Smooth muscle cell (in vitro differentiated cells): ENCODE measurements around the gene ADAM20. TPM values are rescaled to one million over a fixed set of nuclear protein-coding genes. Genes with fewer than 3 reads are reported as not detected.

Source experiments
- DNase-seq: peaks from one replicate; lab custom pipeline; 2025; ENCODE audit not compliant: unreplicated experiment; lab: John Stamatoyannopoulos, UW
- H2AFZ ChIP-seq: fragments of 200-600 bp; sonication (generic); 2 replicates; pipeline ENCODE4 v1.6.0; 2016; ENCODE audit warnings: antibody characterized with exemption, low read depth, mild to moderate bottlenecking
- H3F3A ChIP-seq: fragments of 200-600 bp; sonication (generic); 2 replicates; pipeline ENCODE4 v1.6.0; 2017; ENCODE audit warnings: antibody characterized with exemption, low read depth
- H3K27ac ChIP-seq: fragments of 200-600 bp; sonication (generic); 2 replicates; pipeline ENCODE4 v1.5.1; 2016; ENCODE audit warnings: low read depth, mild to moderate bottlenecking
- H3K27me3 ChIP-seq: fragments of 200-600 bp; sonication (generic); 2 replicates; pipeline ENCODE4 v1.6.1; 2016; ENCODE audit warnings: low read depth, mild to moderate bottlenecking
- H3K36me3 ChIP-seq: fragments of 200-600 bp; sonication (generic); 2 replicates; pipeline ENCODE4 v1.5.1; 2016; ENCODE audit warnings: low read depth
- H3K4me1 ChIP-seq: fragments of 200-600 bp; sonication (generic); 2 replicates; pipeline ENCODE4 v1.5.1; 2016; ENCODE audit warnings: low read depth
- H3K4me2 ChIP-seq: fragments of 200-600 bp; sonication (generic); 2 replicates; pipeline ENCODE4 v1.6.0; 2016; ENCODE audit warnings: mild to moderate bottlenecking
- H3K4me3 ChIP-seq: fragments of 200-600 bp; sonication (generic); 2 replicates; pipeline ENCODE4 v1.5.1; 2016; ENCODE audit warnings: mild to moderate bottlenecking
- H3K79me2 ChIP-seq: fragments of 200-600 bp; sonication (generic); 2 replicates; pipeline ENCODE4 v1.6.0; 2016; ENCODE audit warnings: low read depth, mild to moderate bottlenecking
- H3K9ac ChIP-seq: fragments of 200-600 bp; sonication (generic); 2 replicates; pipeline ENCODE4 v1.6.0; 2016; ENCODE audit warnings: low read depth
- H3K9me3 ChIP-seq: fragments of 200-600 bp; sonication (generic); replicated peaks from 2 replicates; pipeline ENCODE4 v1.5.1; 2016; ENCODE audit warnings: low read depth
- H4K20me1 ChIP-seq: fragments of 200-600 bp; sonication (generic); 2 replicates; pipeline ENCODE4 v1.6.0; 2016; ENCODE audit warnings: low read depth
- CTCF ChIP-seq: fragments of 200-600 bp; sonication (generic); IDR thresholded peaks from 2 replicates; pipeline ENCODE4 v1.5.1; 2017; ENCODE audit warnings: borderline replicate concordance, mild to moderate bottlenecking, antibody characterized with exemption; ENCODE audit not compliant: insufficient read depth, poor library complexity, severe bottlenecking
- WGBS: methylation state at CpG from one replicate; pipeline ENCODE4 v1.1.7; 2016; ENCODE audit warnings: low lambda C conversion rate; 5-methylcytosine and 5-hydroxymethylcytosine counted together
- polyA plus RNA-seq: library from polyadenylated mRNA; unstranded; fragments of >200 nt; fragmentation: Nextera tagmentation; extraction: Ambion mirVana; gene quantifications from 2 replicates; pipeline ENCODE4 v1.2.1, GENCODE V29; 2016
- total RNA-seq: library from RNA; depleted of rRNA; stranded (reverse); fragments of >200 nt; gene quantifications from 2 replicates; pipeline ENCODE4 v1.2.3, GENCODE V29; 2014

Gene ADAM20
- total and polyA plus RNA-seq, 2 experiments from 2014 or later, result 1.1 TPM; not detected in 1

- Histone ChIP-seq H3K4me3 (no peak overlapping the region), H3K79me2 (no peaks in the 10 kb centered on the region), H2AFZ (no peak overlapping the region), H3K36me3 (no peaks in the 10 kb centered on the region), H3K4me1 (no peaks in the 10 kb centered on the region), H3K4me2 (no peak overlapping the region), H3K9ac (no peak overlapping the region), H3K27ac (no peak overlapping the region), H4K20me1 (no peaks in the 10 kb centered on the region), H3K27me3 (no peaks in the 10 kb centered on the region), H3F3A (no peaks in the 10 kb centered on the region), H3K9me3 (no peaks in the 10 kb centered on the region)
- no peak for TF ChIP-seq CTCF
- no peak for DNase-seq
- WGBS, result 93% methylated on average over 19 of the region's 19 CpGs
These were observed 21.1 kb upstream of the ADAM20 start for GRCh38 chr14:70555890-70556289.

GRCh38 chr14:70538087-70538486 is 3.3 kb upstream of the ADAM20 start:
- H3K9ac ChIP-seq, result no peak overlapping the region
- WGBS, result 97% methylated on average over 5 of the region's 5 CpGs
- no peaks in the 10 kb centered on the region for H3K79me2 ChIP-seq
- no peaks in the 10 kb centered on the region for H3K27me3 ChIP-seq
- no peak for DNase-seq
- TF ChIP-seq CTCF, result no peak
- no peaks in the 10 kb centered on the region for H3K9me3 ChIP-seq
- H4K20me1 ChIP-seq, result no peaks in the 10 kb centered on the region
- no peak overlapping the region for H3K4me2 ChIP-seq
- H2AFZ ChIP-seq, result no peak overlapping the region
- H3K36me3 ChIP-seq, result no peaks in the 10 kb centered on the region
- H3F3A ChIP-seq, result no peaks in the 10 kb centered on the region
- no peak overlapping the region for H3K27ac ChIP-seq
- H3K4me1 ChIP-seq, result no peaks in the 10 kb centered on the region
- no peak overlapping the region for H3K4me3 ChIP-seq

- TF ChIP-seq CTCF, result no peak
- Histone ChIP-seq H3K9me3 (no peaks in the 10 kb centered on the region), H2AFZ (no peak overlapping the region), H3F3A (no peaks in the 10 kb centered on the region), H3K27me3 (no peaks in the 10 kb centered on the region), H3K9ac (no peak overlapping the region), H3K36me3 (no peaks in the 10 kb centered on the region), H3K27ac (no peak overlapping the region), H3K4me2 (no peak overlapping the region), H4K20me1 (no peaks in the 10 kb centered on the region), H3K4me1 (no peaks in the 10 kb centered on the region), H3K79me2 (no peaks in the 10 kb centered on the region), H3K4me3 (no peak overlapping the region)
- WGBS, result 100% methylated on average over 1 of the region's 1 CpG
- DNase-seq, result no peak
These were observed 2.0 kb upstream of the ADAM20 start for GRCh38 chr14:70536830-70537229.

GRCh38 chr14:70530417-70530816 is 4.4 kb downstream of the ADAM20 start:
- H3K4me2 ChIP-seq, result no peak overlapping the region

More at GRCh38 chr14:70530417-70530816, 4.4 kb downstream of the ADAM20 start:
- no peaks in the 10 kb centered on the region for H3F3A ChIP-seq
- DNase-seq, result no peak
- no peaks in the 10 kb centered on the region for H3K9me3 ChIP-seq
- 95% methylated on average over 2 of the region's 2 CpGs for WGBS
- no peak overlapping the region for H3K4me3 ChIP-seq
- no peaks in the 10 kb centered on the region for H3K27me3 ChIP-seq
- no peak overlapping the region for H2AFZ ChIP-seq
- H3K79me2 ChIP-seq, result no peaks in the 10 kb centered on the region
- peaks cover 4% of the 10 kb centered on the region for H3K4me1 ChIP-seq
- no peak overlapping the region for H3K9ac ChIP-seq
- H3K36me3 ChIP-seq, result no peaks in the 10 kb centered on the region
- no peaks in the 10 kb centered on the region for H4K20me1 ChIP-seq
- no peak overlapping the region for H3K27ac ChIP-seq
- no peak for TF ChIP-seq CTCF
